Mucosa of rectum (tissue), 2 donors: ENCODE measurements around the gene HSPA1A.
"Not testable (repeated sequence)": the region's sequence is repeated elsewhere in the genome, so short reads cannot be mapped to it uniquely, and the experiment has no call there.

ENCODE experiments used
- H3K27ac ChIP-seq, 2 donors: one replicate each; pipeline ENCODE4 v1.7.0; 2013; ENCODE audit warnings: inconsistent platforms in 2 of 2, low read depth in 2 of 2, low read length in 2 of 2
- H3K27me3 ChIP-seq, 2 donors: one replicate each; pipeline ENCODE4 v1.7.0; 2013; ENCODE audit warnings: low read length in 2 of 2; ENCODE audit not compliant: control insufficient read depth in 2 of 2, insufficient read depth in 2 of 2
- H3K36me3 ChIP-seq, 2 donors: one replicate each; pipeline ENCODE4 v1.7.0; 2013; ENCODE audit warnings: low read length in 2 of 2; ENCODE audit not compliant: control insufficient read depth in 2 of 2, insufficient read depth in 2 of 2
- H3K4me1 ChIP-seq, 2 donors: one replicate each; pipeline ENCODE4 v1.7.0; 2013; ENCODE audit warnings: low read length in 2 of 2, mild to moderate bottlenecking in 1 of 2; ENCODE audit not compliant: control insufficient read depth in 2 of 2, insufficient read depth in 2 of 2
- H3K4me3 ChIP-seq, 2 donors: one replicate each; pipeline ENCODE4 v1.7.0; 2013; ENCODE audit warnings: low read length in 2 of 2
- H3K9ac ChIP-seq, 2 donors: one replicate each; pipeline ENCODE4 v1.7.0; 2013; ENCODE audit warnings: low read length in 2 of 2, low read depth in 1 of 2, mild to moderate bottlenecking in 1 of 2
- H3K9me3 ChIP-seq, 2 donors: one replicate each; pipeline ENCODE4 v1.7.0; 2013; ENCODE audit warnings: low read length in 2 of 2; ENCODE audit not compliant: control insufficient read depth in 2 of 2
- donor health status: healthy.
- donor health status: Normal muscosa, but diverticular disease.

Gene HSPA1A

GRCh38 chr6:31836047-31836473 lies 20.7 kb downstream of the HSPA1A start:
- H3K4me1 ChIP-seq, result peaks cover 39 to 51% of the 10 kb centered on the region in 2 donors
- peaks cover 32 to 43% of the 10 kb centered on the region in 2 donors for H3K36me3 ChIP-seq
- H3K9ac ChIP-seq, result peak overlapping the region; percentile 90 to 98
- H3K27ac ChIP-seq, result peak overlapping the region; percentile 51 to 95
- peak overlapping the region; percentile 89 to 99 for H3K4me3 ChIP-seq
- H3K27me3 ChIP-seq, result no peaks in the 10 kb centered on the region
- H3K9me3 ChIP-seq, result no peaks in the 10 kb centered on the region

DNA sequence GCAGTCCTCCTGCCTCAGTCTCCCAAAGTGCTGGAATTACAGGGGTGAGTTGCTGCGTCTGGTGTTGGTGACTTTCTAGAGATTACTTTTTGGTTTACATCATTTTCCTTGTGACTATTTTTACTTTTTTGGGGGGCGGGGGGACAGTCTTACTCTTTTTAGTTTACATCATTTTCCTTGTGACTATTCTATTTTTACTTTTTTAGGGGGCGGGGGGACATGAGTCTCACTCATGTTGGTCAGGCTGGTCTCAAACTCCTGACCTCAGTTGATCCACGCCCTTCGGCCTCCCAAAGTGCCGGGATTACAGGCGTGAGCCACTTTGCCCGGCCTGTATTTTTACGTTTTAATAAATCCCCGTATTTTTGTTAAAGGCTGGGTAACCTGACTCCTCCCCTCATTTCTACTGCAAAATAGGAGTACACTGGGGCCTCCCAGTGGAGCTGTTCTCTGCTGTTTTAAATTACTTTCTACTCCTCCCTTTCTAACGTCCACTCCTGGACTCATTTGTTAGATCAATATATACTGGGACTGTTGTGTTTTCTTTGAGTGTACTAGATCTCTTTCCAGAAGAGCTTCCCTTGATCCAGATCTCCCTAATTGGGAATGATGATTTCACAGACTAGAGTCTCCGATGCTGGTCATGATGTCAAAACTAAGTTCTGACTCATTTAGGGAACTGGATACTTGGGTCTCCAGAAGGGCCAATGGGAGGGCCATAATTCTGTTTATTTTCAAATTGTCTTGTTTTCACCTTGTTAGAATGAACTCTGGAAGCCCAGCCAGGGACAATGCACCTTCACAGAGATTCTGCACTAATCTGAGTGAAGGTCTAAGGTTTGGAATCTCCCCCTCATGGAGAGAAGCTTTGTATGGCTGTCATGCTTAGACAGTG lies 21.4 kb downstream of the HSPA1A start:
- H3K36me3 ChIP-seq, result peaks cover 32 to 43% of the 10 kb centered on the region in 2 donors
- H3K4me3 ChIP-seq, result peak overlapping the region; percentile 89 to 99
- no peaks in the 10 kb centered on the region for H3K27me3 ChIP-seq
- no peaks in the 10 kb centered on the region for H3K9me3 ChIP-seq
- H3K4me1 ChIP-seq, result peaks cover 32 to 45% of the 10 kb centered on the region in 2 donors
- peak overlapping the region; percentile 90 to 98 for H3K9ac ChIP-seq
- H3K27ac ChIP-seq, result peak overlapping the region; percentile 51 to 95

DNA sequence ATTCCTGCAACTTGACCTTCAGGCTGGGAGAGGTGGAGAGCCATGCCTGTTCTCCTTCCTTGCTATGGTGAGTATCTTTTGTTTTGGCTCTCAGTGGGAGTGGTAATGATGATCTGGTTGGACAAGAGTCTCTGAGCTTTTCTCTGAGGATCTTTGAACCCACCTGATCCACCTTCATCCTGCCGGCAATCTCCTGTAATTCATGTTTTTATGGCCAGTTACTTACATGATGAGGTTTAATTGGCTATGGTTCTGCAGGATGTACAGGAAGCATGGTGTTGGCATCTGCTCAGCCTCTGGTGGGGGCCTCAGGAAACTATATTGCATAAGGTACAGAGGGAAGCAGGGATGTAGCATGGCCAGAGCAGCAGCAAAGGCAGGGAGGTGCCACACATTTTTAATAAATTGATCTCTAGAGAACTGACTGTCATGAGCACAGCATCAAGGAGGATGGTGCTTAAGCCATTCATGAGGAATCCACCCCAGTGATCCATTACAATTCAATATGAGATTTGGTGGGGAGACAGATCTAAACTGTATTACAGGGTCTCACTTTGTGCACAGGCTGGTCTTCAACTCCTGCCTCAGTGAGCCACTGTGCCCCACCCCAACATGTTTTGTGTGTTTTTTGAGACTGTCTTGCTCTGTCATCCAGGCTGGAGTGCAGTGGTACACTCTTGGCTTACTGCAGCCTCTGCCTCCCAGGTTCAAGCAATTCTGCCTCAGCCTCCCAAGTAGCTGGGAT lies 22.2 kb downstream of the HSPA1A start:
- no peaks in the 10 kb centered on the region for H3K9me3 ChIP-seq
- peak overlapping the region; percentile 49 to 98 for H3K9ac ChIP-seq
- no peaks in the 10 kb centered on the region for H3K27me3 ChIP-seq
- H3K36me3 ChIP-seq, result peaks cover 32 to 43% of the 10 kb centered on the region in 2 donors
- peaks cover 29 to 44% of the 10 kb centered on the region in 2 donors for H3K4me1 ChIP-seq
- H3K4me3 ChIP-seq, result peak overlapping the region; percentile 20 to 89
- peak overlapping the region; percentile 51 to 95 for H3K27ac ChIP-seq

DNA sequence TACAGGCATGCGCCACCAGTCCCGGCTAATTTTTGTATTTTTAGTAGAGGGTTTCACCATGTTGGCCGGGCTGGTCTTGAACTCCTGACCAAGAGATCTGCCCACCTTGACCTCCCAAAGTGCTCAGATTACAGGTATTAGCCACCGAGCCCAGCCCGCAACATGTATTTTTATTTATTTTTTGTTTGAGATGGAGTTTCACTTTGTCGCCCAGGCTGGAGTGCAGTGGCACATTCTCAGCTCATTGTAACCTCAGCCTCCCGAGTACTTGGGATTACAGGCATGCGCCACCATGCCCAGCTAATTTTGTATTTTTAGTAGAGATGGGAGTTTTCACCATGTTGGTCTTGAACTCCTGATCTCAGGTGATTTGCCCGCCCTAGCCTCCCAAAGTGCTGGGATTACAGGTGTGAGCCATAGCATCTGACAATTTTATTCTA lies 22.8 kb downstream of the HSPA1A start:
- H3K4me3 ChIP-seq, H3K27ac ChIP-seq, H3K9ac ChIP-seq, H3K27me3 ChIP-seq, H3K9me3 ChIP-seq: not testable (repeated sequence)
- H3K36me3 ChIP-seq, result peaks cover 32 to 43% of the 10 kb centered on the region in 2 donors
- peaks cover 24 to 39% of the 10 kb centered on the region in 2 donors for H3K4me1 ChIP-seq

DNA sequence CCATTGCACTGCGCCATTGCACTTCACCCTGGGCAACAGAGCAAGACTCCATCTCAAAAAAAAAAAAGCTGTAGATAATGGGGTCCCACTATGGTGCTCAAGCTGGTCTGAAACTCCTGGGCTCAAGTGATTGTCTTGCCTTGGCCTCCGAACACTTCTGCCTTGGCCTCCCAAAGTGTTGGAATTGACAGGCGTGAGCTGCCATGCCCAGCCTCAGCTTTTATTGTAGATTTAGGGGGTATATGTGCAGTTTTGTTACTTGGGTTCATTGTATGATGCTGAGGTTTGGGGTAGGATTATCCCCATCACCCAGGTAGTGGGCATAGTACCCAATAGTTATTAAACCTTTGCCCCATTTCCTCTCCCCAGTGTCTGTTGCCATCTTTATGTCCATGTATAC lies 23.6 kb downstream of the HSPA1A start:
- H3K27ac ChIP-seq, result no peak overlapping the region
- peaks cover 24 to 33% of the 10 kb centered on the region in 2 donors for H3K4me1 ChIP-seq
- peaks cover 32 to 43% of the 10 kb centered on the region in 2 donors for H3K36me3 ChIP-seq
- H3K9ac ChIP-seq, result no peak overlapping the region
- H3K4me3 ChIP-seq, result no peak overlapping the region
- no peaks in the 10 kb centered on the region for H3K9me3 ChIP-seq
- H3K27me3 ChIP-seq, result no peaks in the 10 kb centered on the region

- H3K27me3 ChIP-seq, H3K4me3 ChIP-seq, H3K9me3 ChIP-seq, H3K27ac ChIP-seq, H3K9ac ChIP-seq: not testable (repeated sequence)
- Histone ChIP-seq H3K4me1 (peaks cover 24 to 30% of the 10 kb centered on the region in 2 donors), H3K36me3 (peaks cover 32 to 43% of the 10 kb centered on the region in 2 donors)
Measured at GRCh38 chr6:31839779-31840126, 24.4 kb downstream of the HSPA1A start.

- no peak overlapping the region for H3K4me3 ChIP-seq
- H3K4me1 ChIP-seq, result peaks cover 12 to 13% of the 10 kb centered on the region in 2 donors
- peaks cover 27 to 38% of the 10 kb centered on the region in 2 donors for H3K36me3 ChIP-seq
- no peak overlapping the region for H3K27ac ChIP-seq
- no peaks in the 10 kb centered on the region for H3K9me3 ChIP-seq
- H3K27me3 ChIP-seq, result no peaks in the 10 kb centered on the region
- no peak overlapping the region for H3K9ac ChIP-seq
Measured at GRCh38 chr6:31842053-31842452, 26.7 kb downstream of the HSPA1A start.

DNA sequence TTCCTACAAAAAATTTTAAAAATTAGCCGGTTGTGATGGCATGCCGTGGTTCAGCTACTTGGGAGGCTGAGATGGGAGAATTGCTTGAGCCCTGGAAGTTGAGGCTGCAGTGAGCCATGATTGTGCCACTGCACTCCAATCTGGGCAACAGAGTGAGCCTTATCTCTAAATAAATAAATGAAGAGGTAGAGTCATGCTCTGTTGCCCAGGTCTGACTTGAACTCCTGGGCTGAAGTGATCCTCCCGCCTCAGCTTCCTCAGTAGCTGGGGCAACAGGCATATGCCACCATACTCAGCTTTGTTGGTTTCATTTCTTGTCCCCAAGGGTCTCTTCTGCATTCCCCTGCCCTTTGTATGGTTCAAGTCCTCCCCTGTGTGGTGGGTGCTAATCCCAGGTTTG lies 29.2 kb downstream of the HSPA1A start:
- no peaks in the 10 kb centered on the region for H3K27me3 ChIP-seq
- no peak overlapping the region for H3K27ac ChIP-seq
- no peak overlapping the region for H3K9ac ChIP-seq
- no peaks in the 10 kb centered on the region for H3K4me1 ChIP-seq
- H3K4me3 ChIP-seq, result no peak overlapping the region
- H3K9me3 ChIP-seq, result no peaks in the 10 kb centered on the region
- peaks cover 11 to 15% of the 10 kb centered on the region in 2 donors for H3K36me3 ChIP-seq

DNA sequence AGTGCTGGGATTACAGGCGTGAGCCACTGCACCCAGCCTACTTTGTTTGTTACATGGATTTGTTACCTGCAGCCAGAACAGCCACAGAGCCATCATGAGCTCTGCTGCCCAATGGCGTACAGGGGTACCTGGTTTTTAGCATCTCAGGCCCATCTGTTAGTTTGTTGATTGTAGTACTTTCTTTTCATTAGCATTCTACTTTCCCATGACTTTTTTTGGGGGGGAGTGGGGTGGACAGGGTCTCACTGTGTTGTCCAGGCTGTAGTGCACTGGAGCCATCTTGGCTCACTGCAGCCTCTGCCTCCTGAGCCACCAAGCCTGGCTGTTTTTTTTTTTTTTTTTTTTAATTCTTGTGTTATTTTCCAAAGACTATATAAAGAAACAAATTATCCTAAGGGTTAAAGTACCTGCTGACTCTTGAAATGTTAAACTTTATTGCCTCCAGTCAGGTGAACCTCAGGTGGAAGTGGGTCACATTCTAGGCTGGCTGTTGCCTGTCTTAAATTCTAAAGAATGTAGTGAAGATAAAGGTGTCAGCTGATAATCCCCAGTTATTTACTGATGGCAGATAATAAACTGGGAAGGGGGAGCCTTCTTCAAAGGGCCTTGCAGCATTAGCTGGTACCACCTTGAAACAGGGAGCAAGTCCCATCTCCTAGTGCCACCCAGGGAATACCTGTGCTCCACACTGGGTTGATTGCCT lies 32.1 kb downstream of the HSPA1A start:
- no peaks in the 10 kb centered on the region for H3K4me1 ChIP-seq
- no peaks in the 10 kb centered on the region for H3K36me3 ChIP-seq
- no peaks in the 10 kb centered on the region for H3K9me3 ChIP-seq
- no peak overlapping the region for H3K9ac ChIP-seq
- H3K27me3 ChIP-seq, result no peaks in the 10 kb centered on the region
- H3K4me3 ChIP-seq, result no peak overlapping the region
- no peak overlapping the region for H3K27ac ChIP-seq
